Stimulated activated CD4-positive, alpha-beta T cell treated with anti-CD3 and anti-CD28 coated beads, Interleukin-4, amount 100 ng/mL, for 4 hours (primary cell): ENCODE measurements around the gene CHRNB2.

ENCODE experiments used
- DNase-seq, 2 experiments: peaks; one replicate each; pipeline ENCODE4 v3.0.0-alpha.2; 2020

CHRNB2 gene

GRCh38 chr1:154582885-154583284 lies 15.3 kb downstream of the CHRNB2 start:
- no peak for DNase-seq

GRCh38 chr1:154583773-154584172 lies 16.2 kb downstream of the CHRNB2 start:
- DNase-seq, result no peak

GRCh38 chr1:154584267-154584994 lies 16.9 kb downstream of the CHRNB2 start:
- DNase-seq, result no peak

- DNase-seq, result no peak
These were observed 18.7 kb downstream of the CHRNB2 start for GRCh38 chr1:154586231-154586630.

GRCh38 chr1:154586641-154587040 lies 19.1 kb downstream of the CHRNB2 start:
- no peak for DNase-seq

- DNase-seq, result no peak
These were observed 22.2 kb downstream of the CHRNB2 start for GRCh38 chr1:154589780-154590179.

- DNase-seq, result no peak
These were observed 23.2 kb downstream of the CHRNB2 start for GRCh38 chr1:154590756-154591155.

- no peak for DNase-seq
These were observed 23.6 kb downstream of the CHRNB2 start for GRCh38 chr1:154591206-154591605.

GRCh38 chr1:154593390-154593789 lies 25.8 kb downstream of the CHRNB2 start:
- no peak for DNase-seq

- DNase-seq, result no peak
These were observed 27.2 kb downstream of the CHRNB2 start for GRCh38 chr1:154594811-154595210.

- no peak for DNase-seq
These were observed 28.0 kb downstream of the CHRNB2 start for GRCh38 chr1:154595621-154596020.

- no peak for DNase-seq
These were observed 31.5 kb downstream of the CHRNB2 start for GRCh38 chr1:154598871-154599635.

GRCh38 chr1:154599658-154600057 lies 32.1 kb downstream of the CHRNB2 start:
- DNase-seq, result no peak

- no peak for DNase-seq
These were observed 35.7 kb downstream of the CHRNB2 start for GRCh38 chr1:154603317-154603716.

- DNase-seq, result no peak
These were observed 38.0 kb downstream of the CHRNB2 start for GRCh38 chr1:154605534-154605933.

- DNase-seq, result no peak
These were observed 39.6 kb downstream of the CHRNB2 start for GRCh38 chr1:154607106-154607608.

GRCh38 chr1:154607609-154608396 lies 40.2 kb downstream of the CHRNB2 start, which contains the start of gene ADAR:
Gene ADAR (minus strand): TSS chr1:154608186. CDS start chr1:154608006, 180 bp downstream.
- peak; percentile 80 to 95 for DNase-seq

GRCh38 chr1:154608397-154609270 lies 41.1 kb downstream of the CHRNB2 start:
- peak in 1 of 2 experiments; percentile 27 for DNase-seq

- DNase-seq, result peak; percentile 36 to 75
These were observed 42.1 kb downstream of the CHRNB2 start for GRCh38 chr1:154609398-154610380.

GRCh38 chr1:154611150-154611862 lies 43.7 kb downstream of the CHRNB2 start:
- DNase-seq, result no peak
